HL-60 (cell line): ENCODE measurements around the gene STARD9.

ENCODE experiments used
- POLR2AphosphoS5 ChIP-seq: IDR thresholded peaks from 2 replicates; pipeline ENCODE4 v1.6.1; 2012; ENCODE audit warnings: low read depth
- TF ChIP-seq, protein P1 (sequence below): IDR thresholded peaks from one replicate; pipeline ENCODE4 v1.5.1; 2011; ENCODE audit warnings: low read length, control low read depth, inconsistent platforms; ENCODE audit not compliant: insufficient read depth

DNA sequence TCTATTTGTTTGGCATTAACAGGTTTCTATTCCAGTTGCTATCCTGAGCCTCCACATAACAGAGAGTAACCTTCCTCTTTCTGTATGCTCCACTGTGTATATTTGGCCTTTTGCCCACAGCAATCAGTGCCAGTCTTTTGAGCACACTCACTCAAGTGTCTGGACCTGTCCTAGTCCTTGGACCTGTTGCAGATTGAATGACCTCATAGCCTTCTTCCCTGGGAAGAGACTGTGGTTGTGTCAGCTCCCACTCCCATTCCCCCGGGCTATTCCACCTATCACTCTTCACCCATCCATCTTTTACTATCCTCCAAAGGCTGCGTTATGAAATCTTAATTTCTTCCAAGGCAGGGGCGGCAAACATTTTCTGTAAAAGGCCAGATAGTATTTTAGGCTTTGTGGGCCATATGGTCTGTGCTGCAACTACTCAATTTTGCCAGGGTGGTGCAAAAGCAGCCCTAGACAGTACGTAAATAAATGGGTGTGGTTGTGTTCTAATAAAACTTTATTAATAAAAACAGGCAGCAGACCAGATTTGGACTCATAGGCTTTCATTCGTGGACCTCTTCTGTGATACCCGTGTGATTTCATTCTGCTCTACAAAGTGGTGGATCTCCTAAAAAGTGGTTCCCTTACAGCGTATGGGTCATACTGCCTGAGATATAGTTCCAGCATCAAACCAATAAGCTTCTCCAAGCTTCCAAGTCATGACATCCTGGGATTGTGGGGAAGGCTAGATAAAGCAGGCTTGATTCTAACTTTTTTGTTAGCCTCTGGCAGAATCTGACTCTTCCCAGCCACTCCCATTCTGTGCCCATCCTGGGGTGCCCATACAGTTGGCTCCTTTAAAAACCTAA, 104.1 kb downstream of the STARD9 start:
- no peak for TF ChIP-seq POLR2AphosphoS5
- TF ChIP-seq, protein P1, sequence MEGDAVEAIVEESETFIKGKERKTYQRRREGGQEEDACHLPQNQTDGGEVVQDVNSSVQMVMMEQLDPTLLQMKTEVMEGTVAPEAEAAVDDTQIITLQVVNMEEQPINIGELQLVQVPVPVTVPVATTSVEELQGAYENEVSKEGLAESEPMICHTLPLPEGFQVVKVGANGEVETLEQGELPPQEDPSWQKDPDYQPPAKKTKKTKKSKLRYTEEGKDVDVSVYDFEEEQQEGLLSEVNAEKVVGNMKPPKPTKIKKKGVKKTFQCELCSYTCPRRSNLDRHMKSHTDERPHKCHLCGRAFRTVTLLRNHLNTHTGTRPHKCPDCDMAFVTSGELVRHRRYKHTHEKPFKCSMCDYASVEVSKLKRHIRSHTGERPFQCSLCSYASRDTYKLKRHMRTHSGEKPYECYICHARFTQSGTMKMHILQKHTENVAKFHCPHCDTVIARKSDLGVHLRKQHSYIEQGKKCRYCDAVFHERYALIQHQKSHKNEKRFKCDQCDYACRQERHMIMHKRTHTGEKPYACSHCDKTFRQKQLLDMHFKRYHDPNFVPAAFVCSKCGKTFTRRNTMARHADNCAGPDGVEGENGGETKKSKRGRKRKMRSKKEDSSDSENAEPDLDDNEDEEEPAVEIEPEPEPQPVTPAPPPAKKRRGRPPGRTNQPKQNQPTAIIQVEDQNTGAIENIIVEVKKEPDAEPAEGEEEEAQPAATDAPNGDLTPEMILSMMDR = no peak
